Raji (cell line): ENCODE data around the gene LARP1.

Source experiments
- POLR2A ChIP-seq: IDR thresholded peaks from 2 replicates; pipeline ENCODE4 v1.6.1; 2011; ENCODE audit warnings: low read depth, low read length, control low read depth; ENCODE audit not compliant: insufficient read depth

LARP1 gene

GRCh38 chr5:154824070-154824469 is 68.9 kb downstream of the LARP1 start:
- TF ChIP-seq POLR2A, result no peak

- no peak for TF ChIP-seq POLR2A
Measured at GRCh38 chr5:154829181-154829588, 74.0 kb downstream of the LARP1 start.

- no peak for TF ChIP-seq POLR2A
Measured at GRCh38 chr5:154829589-154830218, 74.5 kb downstream of the LARP1 start.

GRCh38 chr5:154830219-154830595 is 75.0 kb downstream of the LARP1 start:
- TF ChIP-seq POLR2A, result no peak

- TF ChIP-seq POLR2A, result no peak
Measured at GRCh38 chr5:154830596-154830995, 75.4 kb downstream of the LARP1 start.

GRCh38 chr5:154831451-154831850 is 76.3 kb downstream of the LARP1 start:
- no peak for TF ChIP-seq POLR2A

GRCh38 chr5:154834053-154834452 is 78.9 kb downstream of the LARP1 start:
- no peak for TF ChIP-seq POLR2A

- TF ChIP-seq POLR2A, result no peak
Measured at GRCh38 chr5:154836225-154836624, 81.0 kb downstream of the LARP1 start.

- TF ChIP-seq POLR2A, result no peak
Measured at GRCh38 chr5:154837009-154837901, 82.1 kb downstream of the LARP1 start.

- no peak for TF ChIP-seq POLR2A
Measured at GRCh38 chr5:154840435-154841272, 85.5 kb downstream of the LARP1 start.

GRCh38 chr5:154841273-154841661 is 86.1 kb downstream of the LARP1 start:
- no peak for TF ChIP-seq POLR2A

- TF ChIP-seq POLR2A, result no peak
Measured at GRCh38 chr5:154842689-154843530, 87.7 kb downstream of the LARP1 start.

- TF ChIP-seq POLR2A, result no peak
Measured at GRCh38 chr5:154844809-154845208, 89.6 kb downstream of the LARP1 start.

GRCh38 chr5:154849264-154849785 is 94.1 kb downstream of the LARP1 start:
- TF ChIP-seq POLR2A, result no peak
